Coronary artery (tissue), 2 donors: ENCODE results near the gene ATP13A3.

Experiments used
- DNase-seq: peaks from one replicate; pipeline ENCODE4 v3.0.0-alpha.2; 2017; ENCODE audit warnings: low spot score
- H3K27ac ChIP-seq, 2 donors: fragments of 200-600 bp; sonication (generic); one replicate each; pipeline ENCODE4 v1.5.1; 2016 to 2019
- H3K4me3 ChIP-seq: fragments of 200-600 bp; sonication (generic); 2 replicates; pipeline ENCODE4 v1.5.1; 2016; ENCODE audit warnings: mild to moderate bottlenecking, moderate library complexity
- CTCF ChIP-seq: fragments of 200-600 bp; sonication (generic); IDR thresholded peaks from one replicate; pipeline ENCODE4 v1.5.1; 2019; ENCODE audit warnings: antibody characterized with exemption

ATP13A3 gene

GRCh38 chr3:194367992-194368841 is 118.6 kb downstream of the ATP13A3 start:
- no peak for DNase-seq
- no peak overlapping the region for H3K27ac ChIP-seq
- TF ChIP-seq CTCF: no peak
- H3K4me3 ChIP-seq: no peak overlapping the region

- no peak for DNase-seq
- no peak for TF ChIP-seq CTCF
- no peak overlapping the region for H3K4me3 ChIP-seq
- no peak overlapping the region for H3K27ac ChIP-seq
Measured at GRCh38 chr3:194365978-194366490, 120.8 kb downstream of the ATP13A3 start.

GRCh38 chr3:194365526-194365925 is 121.3 kb downstream of the ATP13A3 start:
- Histone ChIP-seq H3K27ac (no peak overlapping the region), H3K4me3 (no peak overlapping the region)
- no peak for DNase-seq
- TF ChIP-seq CTCF: no peak

GRCh38 chr3:194364652-194365434 is 122.0 kb downstream of the ATP13A3 start:
- no peak for TF ChIP-seq CTCF
- no peak for DNase-seq
- Histone ChIP-seq H3K27ac (no peak overlapping the region), H3K4me3 (no peak overlapping the region)

- no peak overlapping the region for H3K27ac ChIP-seq
- TF ChIP-seq CTCF: no peak
- H3K4me3 ChIP-seq: no peak overlapping the region
- no peak for DNase-seq
Measured at GRCh38 chr3:194364314-194364651, 122.5 kb downstream of the ATP13A3 start.

GRCh38 chr3:194360568-194360967 is 126.2 kb downstream of the ATP13A3 start:
- Histone ChIP-seq H3K27ac (no peak overlapping the region), H3K4me3 (no peak overlapping the region)
- no peak for DNase-seq
- TF ChIP-seq CTCF: no peak
